ENCODE results near the gene OR2A14.
"Not testable (repeated sequence)": the region's sequence is repeated elsewhere in the genome, so short reads cannot be mapped to it uniquely, and the experiment has no call there.

Gene OR2A14

GRCh38 chr7:144122876-144123275 is at the start of gene OR2A14:
TSS of gene OR2A14 (plus strand) at chr7:144123176. CDS start at chr7:144129113, 5,937 bp downstream.
- no peak for DNase-seq (ENCODE audit: low spot score)

- DNase-seq (ENCODE audit: low spot score) = no peak
Measured at GRCh38 chr7:144074374-144074773, 48.6 kb upstream of the OR2A14 start.

- no peak for DNase-seq (ENCODE audit: low spot score)
Measured at GRCh38 chr7:144085978-144086377, 37.0 kb upstream of the OR2A14 start, which contains the start of gene OR2A12. TSS of gene OR2A12 (plus strand) at chr7:144086278. CDS start at chr7:144095108, 8,830 bp downstream.

- DNase-seq (ENCODE audit: low spot score) = no peak
Measured at GRCh38 chr7:144086730-144087129, 36.2 kb upstream of the OR2A14 start.

DNA sequence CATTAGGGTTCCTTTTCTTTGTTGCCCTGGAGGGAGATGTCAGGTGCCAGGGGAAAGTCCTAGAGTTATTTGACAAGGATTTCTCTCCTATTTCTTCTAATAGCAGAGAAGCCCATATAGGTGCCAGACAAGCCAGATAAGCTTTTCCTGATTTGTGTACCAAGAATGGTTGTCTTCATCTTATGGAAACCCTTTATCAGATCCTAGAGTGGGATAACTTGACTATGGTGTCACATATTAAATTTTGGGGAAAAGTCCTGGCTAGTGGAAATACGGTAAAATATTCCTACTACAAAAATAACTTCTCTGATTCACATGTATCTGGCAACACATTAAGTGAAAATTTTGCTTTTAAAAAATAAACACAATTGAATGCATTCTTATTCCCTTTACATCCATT is 35.7 kb upstream of the OR2A14 start:
- DNase-seq (ENCODE audit: low spot score) = no peak

DNA sequence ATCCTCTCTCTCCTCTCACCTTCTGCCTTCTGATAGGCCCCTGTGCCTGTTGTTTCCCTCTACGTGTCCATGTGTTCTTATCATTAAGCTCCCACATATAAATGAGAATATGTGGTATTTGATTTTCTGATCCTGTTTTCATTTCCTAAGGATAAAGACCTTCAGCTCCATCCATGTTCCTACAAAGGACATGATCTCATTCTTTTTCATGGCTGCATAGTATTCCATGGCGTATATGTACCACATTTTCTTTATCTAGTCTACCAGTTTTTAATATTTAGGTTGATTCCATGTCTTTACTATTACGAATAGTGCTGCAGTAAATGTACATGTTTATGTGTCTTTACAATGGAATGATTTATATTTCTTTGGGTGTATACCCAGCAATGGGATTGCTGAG is 32.3 kb upstream of the OR2A14 start:
- DNase-seq (ENCODE audit: low spot score) = no peak

GRCh38 chr7:144098776-144099175 is 24.2 kb upstream of the OR2A14 start:
- no peak for DNase-seq (ENCODE audit: low spot score)

DNA sequence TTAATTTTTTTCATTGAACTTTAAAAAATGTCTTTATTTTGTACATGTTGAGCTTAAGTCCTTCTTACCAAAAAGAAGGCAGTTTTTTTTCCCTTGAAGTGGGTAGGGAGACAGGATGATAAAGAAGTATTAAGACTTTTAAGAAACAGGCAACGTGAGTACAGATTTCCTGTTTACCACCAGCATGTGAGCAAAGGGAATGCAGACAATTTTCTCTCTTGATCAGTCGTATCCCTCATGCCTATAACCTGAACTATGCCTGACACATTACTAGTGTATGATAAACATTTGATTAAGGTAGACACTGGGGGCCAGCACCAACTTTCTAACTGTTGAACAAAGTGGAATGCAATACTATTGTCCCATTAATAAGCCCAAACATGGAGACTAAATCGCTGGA is 22.4 kb upstream of the OR2A14 start:
- no peak for DNase-seq (ENCODE audit: low spot score)

- DNase-seq (ENCODE audit: low spot score) = no peak
Measured at GRCh38 chr7:144102041-144102440, 20.9 kb upstream of the OR2A14 start.

GRCh38 chr7:144105211-144105610 is 17.8 kb upstream of the OR2A14 start:
- no peak for DNase-seq (ENCODE audit: low spot score)

GRCh38 chr7:144109283-144109682 is 13.7 kb upstream of the OR2A14 start, which contains the start of gene OR2A2:
TSS of gene OR2A2 (plus strand) at chr7:144109583. CDS start at chr7:144109583, 0 bp downstream.
- DNase-seq (ENCODE audit: low spot score) = no peak

GRCh38 chr7:144110272-144110671 is 12.7 kb upstream of the OR2A14 start:
- no peak for DNase-seq (ENCODE audit: low spot score)

- DNase-seq (ENCODE audit: low spot score) = no peak
Measured at GRCh38 chr7:144113651-144114050, 9.3 kb upstream of the OR2A14 start.

DNA sequence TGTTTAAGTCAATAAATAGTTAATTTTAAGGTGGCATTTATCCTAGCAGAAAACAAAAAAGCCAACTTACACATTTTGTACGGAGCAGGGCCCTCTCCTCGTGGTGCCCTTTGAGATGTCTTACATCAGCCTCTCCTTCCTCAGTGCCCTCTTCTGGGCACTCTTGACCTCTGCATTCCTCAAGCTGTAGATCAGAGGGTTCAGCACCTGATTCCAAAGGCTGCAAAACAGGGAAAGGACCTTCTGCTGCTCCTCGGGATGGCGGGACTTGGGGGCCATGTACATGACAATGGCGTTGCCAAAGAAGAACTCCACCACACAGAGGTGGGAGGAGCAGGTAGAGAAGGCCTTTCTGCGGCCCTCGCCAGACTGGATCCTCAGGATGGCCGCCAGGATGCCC is 4.6 kb upstream of the OR2A14 start:
- DNase-seq (ENCODE audit: low spot score) = no peak

- DNase-seq (ENCODE audit: low spot score) = peak; percentile 38
Measured at GRCh38 chr7:144127714-144128334, 4.8 kb downstream of the OR2A14 start.

GRCh38 chr7:144129601-144130000 is 6.6 kb downstream of the OR2A14 start:
- DNase-seq (ENCODE audit: low spot score) = not testable (repeated sequence)

GRCh38 chr7:144130730-144131129 is 7.8 kb downstream of the OR2A14 start:
- DNase-seq (ENCODE audit: low spot score) = no peak

- no peak for DNase-seq (ENCODE audit: low spot score)
Measured at GRCh38 chr7:144132262-144132661, 9.3 kb downstream of the OR2A14 start.

DNA sequence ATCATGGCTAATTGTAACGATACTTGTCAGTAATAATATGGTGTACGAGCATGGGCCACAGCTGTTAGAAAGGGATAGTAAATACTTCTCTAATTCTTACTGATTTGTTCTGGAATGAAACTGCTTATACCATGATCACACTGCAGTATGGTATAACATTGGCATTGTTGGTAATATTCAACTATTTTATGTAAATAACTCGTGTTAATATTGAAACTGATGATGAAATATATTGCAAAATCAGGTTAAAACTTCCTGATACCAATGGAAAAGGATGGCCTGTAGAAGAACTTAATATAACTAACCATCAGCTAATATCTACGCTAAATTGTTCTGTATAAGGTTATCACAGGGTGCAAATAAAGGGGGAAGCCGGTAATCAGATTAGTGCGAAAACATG is 10.3 kb downstream of the OR2A14 start:
- DNase-seq (ENCODE audit: low spot score) = no peak

- DNase-seq (ENCODE audit: low spot score) = no peak
Measured at GRCh38 chr7:144134116-144134515, 11.1 kb downstream of the OR2A14 start.

GRCh38 chr7:144137501-144137900 is 14.5 kb downstream of the OR2A14 start:
- DNase-seq (ENCODE audit: low spot score) = no peak

DNA sequence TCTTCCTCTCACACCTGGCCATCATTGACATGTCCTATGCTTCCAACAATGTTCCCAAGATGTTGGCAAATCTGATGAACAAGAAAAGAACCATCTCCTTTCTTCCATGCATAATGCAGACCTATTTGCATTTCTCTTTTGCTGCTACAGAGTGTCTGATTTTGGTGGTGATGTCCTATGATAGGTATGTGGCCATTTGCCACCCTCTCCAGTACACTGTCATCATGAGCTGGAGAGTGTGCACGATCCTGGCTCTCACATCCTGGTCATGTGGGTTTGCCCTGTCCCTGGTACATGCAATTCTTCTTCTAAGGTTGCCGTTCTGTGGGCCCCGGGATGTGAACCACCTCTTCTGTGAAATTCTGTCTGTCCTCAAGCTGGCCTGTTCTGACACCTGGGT is 19.2 kb downstream of the OR2A14 start:
- DNase-seq (ENCODE audit: low spot score) = no peak

DNA sequence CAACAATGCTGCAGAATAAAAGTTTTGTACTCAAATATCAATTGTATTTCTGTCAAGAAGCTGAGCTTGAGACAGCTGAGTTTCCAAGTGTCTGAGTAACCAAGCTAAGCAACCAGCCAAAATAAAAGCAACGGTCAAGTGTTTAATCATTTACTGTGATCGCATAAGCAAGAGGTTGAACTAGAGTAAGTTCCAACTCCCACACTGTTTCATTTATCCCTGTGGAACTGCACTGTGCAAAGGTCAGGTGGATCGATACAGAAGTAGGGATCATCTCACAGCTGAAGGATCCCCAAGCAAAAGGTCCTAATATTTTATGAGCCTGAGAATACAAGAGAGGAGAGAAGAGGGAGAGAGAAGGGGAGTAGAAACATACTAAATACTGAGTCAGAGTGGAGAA is 21.4 kb downstream of the OR2A14 start:
- DNase-seq (ENCODE audit: low spot score) = no peak

GRCh38 chr7:144148224-144148827 is 25.4 kb downstream of the OR2A14 start:
- no peak for DNase-seq (ENCODE audit: low spot score)
